Activated CD4-positive, alpha-beta T cell treated with anti-CD3 and anti-CD28 coated beads, Interleukin-2, amount 10 ng/mL, durations not matched to agents 24 days and 14 days (primary cell): Measurements from ENCODE around the gene GRIK5. TPM values are rescaled to one million over a fixed set of nuclear protein-coding genes. Genes with fewer than 3 reads are reported as not detected.
"Not testable (repeated sequence)": the region's sequence is repeated elsewhere in the genome, so short reads cannot be mapped to it uniquely, and the experiment has no call there.

Experiments
- DNase-seq: peaks from one replicate; pipeline ENCODE4 v3.0.0; 2022
- H3K27ac Mint-ChIP-seq: one replicate; pipeline ENCODE4 v1.8.0; 2022; ENCODE audit warnings: mild to moderate bottlenecking, mixed read lengths
- H3K27me3 Mint-ChIP-seq: one replicate; pipeline ENCODE4 v1.8.0; 2022; ENCODE audit warnings: mixed read lengths
- H3K36me3 Mint-ChIP-seq: one replicate; pipeline ENCODE4 v1.8.0; 2022; ENCODE audit warnings: low read depth, mild to moderate bottlenecking, mixed read lengths
- H3K4me1 Mint-ChIP-seq: one replicate; pipeline ENCODE4 v1.8.0; 2021; ENCODE audit warnings: mixed read lengths
- H3K4me3 Mint-ChIP-seq: one replicate; pipeline ENCODE4 v1.8.0; 2022; ENCODE audit warnings: mild to moderate bottlenecking, moderate library complexity, mixed read lengths
- H3K9me3 Mint-ChIP-seq: one replicate; pipeline ENCODE4 v1.8.0; 2021; ENCODE audit warnings: mixed read lengths
- intact Hi-C: fragments of 100-400 bp; cut with micrococcal nuclease; formaldehyde crosslinking; loops from one replicate; pipeline ENCODE4 v1.15.1; 2023
- total RNA-seq: library from RNA; stranded (reverse); gene quantifications from 2 replicates; pipeline ENCODE4 v1.2.3, GENCODE V29; 2022

GRIK5 gene
- total RNA-seq, 1 donor from 2014 or later, result 4.9 TPM

GRCh38 chr19:42105368-42105767, 35.4 kb upstream of the GRIK5 start:
- H3K27me3 Mint-ChIP-seq, result no peaks in the 10 kb centered on the region
- peak overlapping the region; percentile 7 for H3K4me3 Mint-ChIP-seq
- H3K27ac Mint-ChIP-seq, result peak overlapping the region; percentile 30
- H3K9me3 Mint-ChIP-seq, result no peaks in the 10 kb centered on the region
- intact Hi-C loops, result no loop called here
- peaks cover 49% of the 10 kb centered on the region for H3K36me3 Mint-ChIP-seq
- H3K4me1 Mint-ChIP-seq, result peaks cover 26% of the 10 kb centered on the region
- no peak for DNase-seq

GRCh38 chr19:42102877-42103276, 32.9 kb upstream of the GRIK5 start:
- no peak overlapping the region for H3K27ac Mint-ChIP-seq
- no peak for DNase-seq
- H3K36me3 Mint-ChIP-seq, result peaks cover 49% of the 10 kb centered on the region
- no peaks in the 10 kb centered on the region for H3K9me3 Mint-ChIP-seq
- intact Hi-C loops, result no loop called here
- H3K4me3 Mint-ChIP-seq, result no peak overlapping the region
- H3K4me1 Mint-ChIP-seq, result peaks cover 19% of the 10 kb centered on the region
- H3K27me3 Mint-ChIP-seq, result no peaks in the 10 kb centered on the region

- H3K27ac Mint-ChIP-seq, H3K9me3 Mint-ChIP-seq, H3K4me3 Mint-ChIP-seq, DNase-seq, H3K4me1 Mint-ChIP-seq, H3K27me3 Mint-ChIP-seq, intact Hi-C loops: not testable (repeated sequence)
- H3K36me3 Mint-ChIP-seq, result peaks cover 53% of the 10 kb centered on the region
Observed at GRCh38 chr19:42100241-42100640, 30.2 kb upstream of the GRIK5 start.

- H3K9me3 Mint-ChIP-seq, result no peaks in the 10 kb centered on the region
- H3K27me3 Mint-ChIP-seq, result no peaks in the 10 kb centered on the region
- no peak for DNase-seq
- H3K4me1 Mint-ChIP-seq, result peaks cover 2% of the 10 kb centered on the region
- peaks cover 55% of the 10 kb centered on the region for H3K36me3 Mint-ChIP-seq
- H3K27ac Mint-ChIP-seq, result no peak overlapping the region
- intact Hi-C loops, result no loop called here
- no peak overlapping the region for H3K4me3 Mint-ChIP-seq
Observed at GRCh38 chr19:42099336-42099925, 29.4 kb upstream of the GRIK5 start.

GRCh38 chr19:42098781-42099180, 28.8 kb upstream of the GRIK5 start:
- no peaks in the 10 kb centered on the region for H3K27me3 Mint-ChIP-seq
- H3K27ac Mint-ChIP-seq, result peak overlapping the region; percentile 25
- H3K4me3 Mint-ChIP-seq, result no peak overlapping the region
- peaks cover 2% of the 10 kb centered on the region for H3K4me1 Mint-ChIP-seq
- DNase-seq, result no peak
- intact Hi-C loops, result no loop called here
- no peaks in the 10 kb centered on the region for H3K9me3 Mint-ChIP-seq
- peaks cover 57% of the 10 kb centered on the region for H3K36me3 Mint-ChIP-seq

- Mint-ChIP-seq H3K4me1 (peaks cover 2% of the 10 kb centered on the region), H3K27me3 (no peaks in the 10 kb centered on the region), H3K9me3 (no peaks in the 10 kb centered on the region), H3K27ac (no peak overlapping the region), H3K4me3 (no peak overlapping the region), H3K36me3 (peaks cover 54% of the 10 kb centered on the region)
- intact Hi-C loops, result no loop called here
- no peak for DNase-seq
Observed at GRCh38 chr19:42097461-42097860, 27.5 kb upstream of the GRIK5 start.

- intact Hi-C loops, result no loop called here
- H3K27me3 Mint-ChIP-seq, result no peaks in the 10 kb centered on the region
- no peak overlapping the region for H3K4me3 Mint-ChIP-seq
- H3K36me3 Mint-ChIP-seq, result peaks cover 57% of the 10 kb centered on the region
- H3K4me1 Mint-ChIP-seq, result peaks cover 4% of the 10 kb centered on the region
- no peaks in the 10 kb centered on the region for H3K9me3 Mint-ChIP-seq
- DNase-seq, result no peak
- no peak overlapping the region for H3K27ac Mint-ChIP-seq
Observed at GRCh38 chr19:42096255-42096837, 26.3 kb upstream of the GRIK5 start.

- H3K4me1 Mint-ChIP-seq, result peaks cover 9% of the 10 kb centered on the region
- intact Hi-C loops, result no loop called here
- H3K27me3 Mint-ChIP-seq, result no peaks in the 10 kb centered on the region
- H3K4me3 Mint-ChIP-seq, result no peak overlapping the region
- no peak overlapping the region for H3K27ac Mint-ChIP-seq
- DNase-seq, result no peak
- peaks cover 57% of the 10 kb centered on the region for H3K36me3 Mint-ChIP-seq
- H3K9me3 Mint-ChIP-seq, result no peaks in the 10 kb centered on the region
Observed at GRCh38 chr19:42095814-42096230, 25.8 kb upstream of the GRIK5 start.

- Mint-ChIP-seq H3K27ac (no peak overlapping the region), H3K4me3 (no peak overlapping the region), H3K9me3 (no peaks in the 10 kb centered on the region), H3K4me1 (peaks cover 13% of the 10 kb centered on the region), H3K36me3 (peaks cover 61% of the 10 kb centered on the region), H3K27me3 (no peaks in the 10 kb centered on the region)
- intact Hi-C loops, result no loop called here
- no peak for DNase-seq
Observed at GRCh38 chr19:42095142-42095813, 25.3 kb upstream of the GRIK5 start.

GRCh38 chr19:42093926-42094325, 23.9 kb upstream of the GRIK5 start:
- H3K27ac Mint-ChIP-seq, result no peak overlapping the region
- H3K9me3 Mint-ChIP-seq, result no peaks in the 10 kb centered on the region
- H3K27me3 Mint-ChIP-seq, result no peaks in the 10 kb centered on the region
- intact Hi-C loops, result no loop called here
- peaks cover 63% of the 10 kb centered on the region for H3K36me3 Mint-ChIP-seq
- H3K4me1 Mint-ChIP-seq, result peaks cover 25% of the 10 kb centered on the region
- DNase-seq, result no peak
- H3K4me3 Mint-ChIP-seq, result no peak overlapping the region

- intact Hi-C loops, result no loop called here
- H3K27me3 Mint-ChIP-seq, result no peaks in the 10 kb centered on the region
- peaks cover 61% of the 10 kb centered on the region for H3K36me3 Mint-ChIP-seq
- H3K4me3 Mint-ChIP-seq, result no peak overlapping the region
- no peak for DNase-seq
- peaks cover 28% of the 10 kb centered on the region for H3K4me1 Mint-ChIP-seq
- H3K9me3 Mint-ChIP-seq, result no peaks in the 10 kb centered on the region
- H3K27ac Mint-ChIP-seq, result no peak overlapping the region
Observed at GRCh38 chr19:42093505-42093904, 23.5 kb upstream of the GRIK5 start.

- H3K36me3 Mint-ChIP-seq, result peaks cover 53% of the 10 kb centered on the region
Observed at GRCh38 chr19:42092350-42092749, 22.3 kb upstream of the GRIK5 start.

GRCh38 chr19:42091742-42092141, 21.7 kb upstream of the GRIK5 start:
- H3K4me3 Mint-ChIP-seq, result no peak overlapping the region
- H3K27ac Mint-ChIP-seq, result no peak overlapping the region
- no peaks in the 10 kb centered on the region for H3K27me3 Mint-ChIP-seq
- DNase-seq, result no peak
- peaks cover 51% of the 10 kb centered on the region for H3K36me3 Mint-ChIP-seq
- intact Hi-C loops, result no loop called here
- peaks cover 30% of the 10 kb centered on the region for H3K4me1 Mint-ChIP-seq
- H3K9me3 Mint-ChIP-seq, result no peaks in the 10 kb centered on the region

More at GRCh38 chr19:42092350-42092749, 22.3 kb upstream of the GRIK5 start:
- DNase-seq, result peak; percentile 87
- Mint-ChIP-seq H3K4me1 (peaks cover 30% of the 10 kb centered on the region), H3K4me3 (peak overlapping the region; percentile 45), H3K9me3 (no peaks in the 10 kb centered on the region), H3K27ac (peak overlapping the region; percentile 78), H3K27me3 (no peaks in the 10 kb centered on the region)
- intact Hi-C loops, result no loop called here

GRCh38 chr19:42091300-42091699, 21.3 kb upstream of the GRIK5 start:
- no peak for DNase-seq
- Mint-ChIP-seq H3K27ac (peak overlapping the region; percentile 87), H3K4me3 (peak overlapping the region; percentile 67), H3K27me3 (no peaks in the 10 kb centered on the region), H3K36me3 (peaks cover 46% of the 10 kb centered on the region), H3K9me3 (no peaks in the 10 kb centered on the region), H3K4me1 (peaks cover 30% of the 10 kb centered on the region)
- intact Hi-C loops, result no loop called here
